HEK293 (cell line): ENCODE measurements around the gene BDH1.
"Not testable (repeated sequence)": the region's sequence is repeated elsewhere in the genome, so short reads cannot be mapped to it uniquely, and the experiment has no call there.

Experiments
- CTCF ChIA-PET: fragments of 350-600 bp; formaldehyde crosslinking; extraction: SDS; loops from one replicate; lab custom pipeline; 2021; ENCODE audit warnings: antibody characterized with exemption; lab: Yijun Ruan, JAX
- POLR2A ChIA-PET: fragments of 300-600 bp; formaldehyde crosslinking; extraction: SDS; loops from one replicate; lab custom pipeline; 2020; ENCODE audit warnings: antibody characterized with exemption, inconsistent platforms; lab: Yijun Ruan, JAX
- H3K27ac ChIP-seq: fragments of 200-500 bp; sonication (Bioruptor generic); 2 replicates; pipeline ENCODE4 v1.5.1; 2014; ENCODE audit warnings: low read depth, low read length, control low read depth, inconsistent platforms; ENCODE audit errors: extremely low read depth
- H3K36me3 ChIP-seq, 2 experiments: fragments of 200-500 bp in 1 of 2; sonication (Bioruptor generic) in 1 of 2; 1 replicate in 1 of 2; 2 replicates in 1 of 2; pipeline ENCODE4 v1.5.1; 2014 to 2017; ENCODE audit warnings: inconsistent platforms in 2 of 2, low read length in 2 of 2; ENCODE audit not compliant: control insufficient read depth in 2 of 2, insufficient read depth in 1 of 2
- H3K4me1 ChIP-seq: fragments of 200-500 bp; sonication (Bioruptor generic); 2 replicates; pipeline ENCODE4 v1.5.1; 2014; ENCODE audit warnings: mild to moderate bottlenecking, low read length, inconsistent platforms; ENCODE audit not compliant: control insufficient read depth, insufficient read depth
- H3K4me3 ChIP-seq: 2 replicates; pipeline ENCODE4 v1.5.1; 2011; ENCODE audit warnings: low read depth, mild to moderate bottlenecking, control low read depth, low read length, moderate library complexity
- H3K9me3 ChIP-seq: fragments of 200-500 bp; sonication (Bioruptor generic); 2 replicates; pipeline ENCODE4 v1.5.1; 2014; ENCODE audit warnings: low read depth, low read length, inconsistent platforms; ENCODE audit not compliant: control insufficient read depth, insufficient read depth
- BCL11A ChIP-seq: fragments of 450-650 bp; formaldehyde crosslinking; IDR thresholded peaks from 2 replicates; pipeline ENCODE4 v1.5.1; 2016; ENCODE audit warnings: low read depth, missing biosample characterization, missing genetic modification characterization
- HOXC10 ChIP-seq: sonication (generic); formaldehyde crosslinking; IDR thresholded peaks from 2 replicates; pipeline ENCODE4 v1.8.1; 2023; ENCODE audit warnings: mild to moderate bottlenecking, missing genetic modification reagents
- KLF17 ChIP-seq: fragments of 450-650 bp; formaldehyde crosslinking; IDR thresholded peaks from 2 replicates; pipeline ENCODE4 v1.5.1; 2016; ENCODE audit warnings: missing biosample characterization, missing genetic modification characterization
- KLF9 ChIP-seq: fragments of 450-650 bp; formaldehyde crosslinking; IDR thresholded peaks from 2 replicates; pipeline ENCODE4 v1.5.1; 2016; ENCODE audit warnings: missing biosample characterization, missing genetic modification characterization, low read depth
- PRDM1 ChIP-seq: fragments of 450-650 bp; formaldehyde crosslinking; IDR thresholded peaks from 2 replicates; pipeline ENCODE4; 2016; ENCODE audit warnings: missing biosample characterization, missing genetic modification characterization
- REST ChIP-seq: fragments of 450-650 bp; formaldehyde crosslinking; IDR thresholded peaks from 2 replicates; pipeline ENCODE4 v1.5.1; 2016; ENCODE audit warnings: missing biosample characterization, missing genetic modification characterization
- SP3 ChIP-seq: fragments of 450-650 bp; formaldehyde crosslinking; IDR thresholded peaks from 2 replicates; pipeline ENCODE4 v1.5.1; 2016; ENCODE audit warnings: missing biosample characterization, missing genetic modification characterization
- ZBTB7A ChIP-seq: fragments of 450-650 bp; formaldehyde crosslinking; IDR thresholded peaks from 2 replicates; pipeline ENCODE4 v1.5.1; 2016; ENCODE audit warnings: low read depth, missing biosample characterization, missing genetic modification characterization
- ZEB2 ChIP-seq: fragments of 450-650 bp; formaldehyde crosslinking; IDR thresholded peaks from 2 replicates; pipeline ENCODE4 v1.5.1; 2016; ENCODE audit warnings: missing biosample characterization, missing genetic modification characterization
- ZNF169 ChIP-seq: fragments of 450-650 bp; formaldehyde crosslinking; IDR thresholded peaks from 2 replicates; pipeline ENCODE4 v1.5.1; 2016; ENCODE audit warnings: missing biosample characterization, missing genetic modification characterization
- ZNF175 ChIP-seq: fragments of 450-650 bp; formaldehyde crosslinking; IDR thresholded peaks from 2 replicates; pipeline ENCODE4 v1.5.1; 2016; ENCODE audit warnings: missing biosample characterization, missing genetic modification characterization
- ZNF274 ChIP-seq, 2 experiments: fragments of 200-500 bp in 1 of 2; fragments of 450-650 bp in 1 of 2; sonication (Bioruptor generic) in 1 of 2; formaldehyde crosslinking in 1 of 2; IDR thresholded peaks; 2 replicates each; pipeline versions ENCODE4 v1.5.1 to v1.6.1; 2014 to 2016; ENCODE audit warnings: borderline replicate concordance in 1 of 2, inconsistent platforms in 1 of 2, low read length in 1 of 2, missing biosample characterization in 1 of 2, missing genetic modification characterization in 1 of 2
- ZNF335 ChIP-seq: fragments of 450-650 bp; formaldehyde crosslinking; conservative IDR thresholded peaks from 2 replicates; pipeline ENCODE4 v1.5.1; 2016; ENCODE audit warnings: missing biosample characterization, missing genetic modification characterization
- ZNF341 ChIP-seq: fragments of 450-650 bp; formaldehyde crosslinking; IDR thresholded peaks from 2 replicates; pipeline ENCODE4; 2016; ENCODE audit warnings: low read depth, missing biosample characterization, missing genetic modification characterization
- ZNF398 ChIP-seq: fragments of 450-650 bp; formaldehyde crosslinking; IDR thresholded peaks from 2 replicates; pipeline ENCODE4 v1.5.1; 2017; ENCODE audit warnings: missing biosample characterization, missing genetic modification characterization
- ZNF426 ChIP-seq: fragments of 450-650 bp; formaldehyde crosslinking; IDR thresholded peaks from 2 replicates; pipeline ENCODE4 v1.5.1; 2017; ENCODE audit warnings: missing biosample characterization, missing genetic modification characterization, mild to moderate bottlenecking, inconsistent platforms, moderate library complexity
- ZNF561 ChIP-seq: fragments of 450-650 bp; IDR thresholded peaks from 2 replicates; pipeline ENCODE4 v1.5.1; 2018; ENCODE audit warnings: missing biosample characterization, missing genetic modification characterization, borderline replicate concordance
- ZNF670 ChIP-seq: fragments of 450-650 bp; formaldehyde crosslinking; IDR thresholded peaks from 2 replicates; pipeline ENCODE4 v1.5.1; 2016; ENCODE audit warnings: missing biosample characterization, missing genetic modification characterization, low read depth
- ZNF768 ChIP-seq: fragments of 450-650 bp; formaldehyde crosslinking; IDR thresholded peaks from 2 replicates; pipeline ENCODE4 v1.5.1; 2018; ENCODE audit warnings: missing biosample characterization, mild to moderate bottlenecking, missing genetic modification characterization
- ZSCAN4 ChIP-seq: fragments of 450-650 bp; formaldehyde crosslinking; IDR thresholded peaks from 2 replicates; pipeline ENCODE4 v1.5.1; 2017; ENCODE audit warnings: missing biosample characterization, missing genetic modification characterization

BDH1 gene

GRCh38 chr3:197589545-197589944 lies 33.8 kb upstream of the BDH1 start:
- Histone ChIP-seq H3K27ac (no peak overlapping the region), H3K9me3 (no peaks in the 10 kb centered on the region), H3K4me3 (no peak overlapping the region), H3K36me3 (no peaks in the 10 kb centered on the region), H3K4me1 (no peaks in the 10 kb centered on the region)
- no peak for TF ChIP-seq ZNF169
- CTCF ChIA-PET: interaction anchor here (5.0 kb wide), 1 partner anchor 9 kb away, joined by 35 read pairs; no protein-coding TSS in a partner anchor
- POLR2A ChIA-PET: no interaction called here

- POLR2A ChIA-PET: not testable (repeated sequence)
- CTCF ChIA-PET: interaction anchor here (0.6 to 5.0 kb wide), 2 partner anchors 12 to 30 kb away, joined by 3 to 35 read pairs; no protein-coding TSS in a partner anchor
Measured at GRCh38 chr3:197586768-197587167, 31.0 kb upstream of the BDH1 start.

GRCh38 chr3:197586181-197586580 lies 30.4 kb upstream of the BDH1 start:
- Histone ChIP-seq H3K27ac (no peak overlapping the region), H3K9me3 (no peaks in the 10 kb centered on the region), H3K4me1 (no peaks in the 10 kb centered on the region), H3K36me3 (no peaks in the 10 kb centered on the region), H3K4me3 (no peak overlapping the region)
- TF ChIP-seq ZNF768 (tag by site-specific recombination) (no peak), HOXC10 (CRISPR knock-in tag) (no peak), ZNF670 (tag by site-specific recombination) (no peak), ZSCAN4 (tag by site-specific recombination) (no peak), KLF17 (no peak), ZNF426 (tag by site-specific recombination) (no peak), ZEB2 (tag by site-specific recombination) (no peak), PRDM1 (no peak), ZNF341 (tag by site-specific recombination) (no peak), REST (tag by site-specific recombination) (no peak), ZNF561 (tag by site-specific recombination) (no peak), SP3 (tag by site-specific recombination) (no peak), ZBTB7A (no peak), ZNF335 (tag by site-specific recombination) (no peak), KLF9 (tag by site-specific recombination) (no peak), ZNF274 (IDR thresholded peaks at IDR 0.05; ENCODE audit: low read length) (no peak), ZNF274 (tag by site-specific recombination; IDR thresholded peaks at IDR 0.05; ENCODE audit: borderline replicate concordance) (no peak), ZNF398 (tag by site-specific recombination) (no peak), ZNF175 (tag by site-specific recombination) (no peak), BCL11A (tag by site-specific recombination) (no peak)
- CTCF ChIA-PET: interaction anchor here (0.6 to 5.0 kb wide), 4 partner anchors 12 to 29 kb away, joined by 3 to 35 read pairs (median 4); no protein-coding TSS in a partner anchor
- POLR2A ChIA-PET: no interaction called here

More at GRCh38 chr3:197586768-197587167, 31.0 kb upstream of the BDH1 start:
- H3K36me3 ChIP-seq, H3K9me3 ChIP-seq, H3K27ac ChIP-seq, H3K4me3 ChIP-seq, H3K4me1 ChIP-seq: not testable (repeated sequence)
